GF-D8 (cell line): Measurements from ENCODE around the gene GNLY.

Experiments used
- DNase-seq: peaks from one replicate; lab custom pipeline; 2025; lab: John Stamatoyannopoulos, UW

Gene GNLY

DNA sequence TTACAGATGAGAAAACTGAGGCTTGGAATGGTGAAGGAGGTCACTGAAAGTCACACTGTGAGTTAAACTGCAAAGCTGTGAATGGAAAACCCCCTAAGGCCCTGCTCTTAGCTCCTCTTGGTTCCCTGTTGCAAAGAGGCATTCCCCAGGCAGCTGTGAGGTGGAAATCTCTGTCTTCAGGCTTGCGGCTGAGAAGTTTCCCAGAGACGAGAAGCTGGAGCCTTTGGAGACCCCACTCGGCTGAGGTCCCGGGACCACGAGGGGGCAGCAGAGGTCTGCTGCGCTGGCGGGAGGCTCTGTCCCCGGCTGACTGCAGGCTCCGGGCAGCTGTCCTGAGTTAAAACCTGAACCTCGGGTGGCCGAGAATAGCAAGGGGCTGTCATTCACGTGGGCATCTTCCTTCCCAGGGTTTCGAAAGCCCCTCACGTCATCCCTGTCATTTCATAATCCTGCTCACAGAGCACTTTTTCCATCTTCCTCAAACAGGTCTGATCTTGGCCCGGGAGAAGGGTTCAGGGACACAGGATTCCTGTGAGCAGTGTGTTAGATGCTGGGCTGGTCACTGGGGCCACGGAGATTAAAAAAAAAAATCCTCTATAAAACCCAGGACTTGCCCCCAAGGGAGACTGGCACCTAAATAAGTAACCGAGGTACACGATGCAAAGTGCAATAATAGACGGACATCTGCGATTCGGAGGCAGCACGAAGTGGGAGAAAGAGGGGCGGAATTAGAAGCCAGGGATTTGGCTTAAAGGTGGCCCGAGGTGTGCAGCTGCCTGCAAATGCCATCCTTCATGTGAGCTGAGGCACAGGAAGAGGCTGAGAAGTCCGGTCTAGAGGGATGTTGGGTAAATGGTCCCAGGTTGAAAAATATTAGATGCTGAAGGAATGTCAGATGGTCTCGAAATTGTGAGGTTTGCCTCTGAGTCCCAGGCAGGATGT lies 35.0 kb downstream of the GNLY start:
- DNase-seq = peak; percentile 9

DNA sequence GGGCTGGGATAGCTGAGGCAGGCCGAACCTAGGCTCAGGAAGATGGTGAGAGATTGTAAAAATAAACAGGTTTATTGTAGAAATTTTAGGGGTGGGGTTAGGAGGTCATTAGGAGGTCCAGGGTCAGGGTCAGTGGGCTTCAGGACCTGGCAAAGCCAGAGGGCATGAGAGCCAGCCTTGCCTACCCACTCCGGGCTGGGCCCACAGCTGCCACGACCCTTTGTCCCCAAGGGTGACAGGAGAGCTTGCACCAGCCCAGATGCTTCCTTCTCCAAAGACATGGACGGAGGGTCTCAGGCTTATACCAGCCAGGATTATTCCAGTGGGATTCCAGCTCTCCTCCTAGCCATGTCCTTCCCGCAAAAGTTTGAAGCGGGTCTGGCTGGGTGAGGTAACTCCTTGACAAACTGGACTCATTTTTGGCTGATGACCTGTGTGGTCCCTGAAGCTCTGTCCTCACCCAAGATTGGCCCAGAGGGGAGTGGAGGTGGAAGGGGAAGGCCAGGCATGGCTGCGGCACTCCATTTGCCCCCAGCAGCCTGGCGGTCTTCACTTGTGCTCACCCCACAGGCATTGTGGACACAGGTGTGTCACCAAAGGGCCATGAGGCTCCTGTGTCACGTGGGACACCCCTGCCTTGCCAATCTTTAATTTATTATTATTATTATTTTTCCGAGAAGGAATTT lies 35.8 kb downstream of the GNLY start:
- no peak for DNase-seq

DNA sequence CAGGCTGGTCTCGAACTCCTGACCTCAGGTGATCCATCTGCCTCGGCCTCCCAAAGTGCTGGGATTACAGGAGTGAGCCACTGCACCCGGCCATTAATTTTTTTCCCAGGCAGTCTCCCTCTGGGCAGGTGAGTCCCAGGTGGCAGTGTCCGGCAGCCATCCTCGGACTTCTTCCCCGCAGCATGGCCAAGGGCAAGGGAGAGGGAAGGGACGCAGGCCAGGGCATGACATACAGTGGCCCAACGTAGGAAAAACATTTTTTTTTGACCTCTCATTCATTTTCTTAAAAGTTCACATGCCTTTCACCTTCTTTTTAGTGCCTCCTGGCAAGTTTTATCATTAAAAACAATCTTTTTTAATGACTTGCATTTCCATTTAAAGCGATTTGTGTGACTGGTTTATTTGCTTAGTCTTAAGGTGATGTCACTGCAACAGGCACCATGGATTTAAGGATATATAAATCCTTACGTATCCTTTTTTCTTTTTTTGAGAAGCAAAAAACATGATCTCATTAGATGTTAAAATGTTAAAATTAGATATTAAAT lies 36.6 kb downstream of the GNLY start:
- no peak for DNase-seq

DNA sequence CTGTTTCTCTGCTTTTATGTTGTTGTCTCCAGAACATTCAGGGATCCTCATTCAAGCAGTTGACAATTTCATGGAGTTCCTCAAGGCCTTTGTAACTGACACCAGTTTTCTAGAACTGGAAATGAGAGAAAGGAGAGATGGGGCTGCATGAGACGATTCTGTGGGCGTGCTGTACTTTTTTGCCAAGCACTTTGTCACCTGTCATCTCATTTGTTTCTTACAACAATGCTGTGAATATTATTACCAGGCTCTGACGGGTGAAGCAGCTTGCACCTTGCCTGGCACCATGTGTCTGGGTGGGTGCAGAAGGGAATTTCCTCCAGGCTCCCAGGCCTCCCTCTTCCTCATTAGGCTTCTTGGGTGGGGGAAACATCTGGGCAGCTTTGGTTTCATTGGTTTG lies 37.4 kb downstream of the GNLY start:
- no peak for DNase-seq

DNA sequence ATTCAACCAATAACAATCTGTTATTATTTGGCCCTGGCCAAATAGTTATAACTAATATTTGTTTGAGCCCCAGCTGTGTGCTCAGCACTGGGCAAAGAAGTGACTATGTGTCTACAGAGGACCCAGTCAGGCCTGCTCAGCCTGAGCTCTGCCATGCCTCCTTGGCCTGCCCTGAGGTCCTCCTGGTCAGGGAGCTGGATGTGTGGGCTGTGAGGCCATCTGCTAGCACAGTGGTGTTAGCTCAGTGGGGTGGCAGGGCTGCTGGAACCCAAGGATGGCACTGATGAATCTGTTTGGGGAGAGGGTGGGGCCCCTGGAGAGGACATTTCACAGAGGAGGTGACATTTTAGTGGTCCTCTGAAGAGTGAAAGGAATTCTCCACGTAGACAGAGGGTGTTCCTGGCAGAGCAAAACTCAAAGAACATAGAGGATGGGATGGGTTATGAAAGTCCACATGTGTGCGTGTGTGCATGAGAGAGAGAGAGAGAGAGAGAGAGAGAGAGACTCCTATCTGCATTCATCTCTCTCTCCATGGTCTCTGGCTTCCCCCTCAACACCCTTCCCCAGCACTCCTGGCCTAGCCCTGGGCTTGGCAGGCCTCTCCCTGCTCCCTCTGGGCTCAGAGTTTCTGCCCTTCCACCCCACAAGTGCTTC lies 38.4 kb downstream of the GNLY start:
- DNase-seq = no peak

DNA sequence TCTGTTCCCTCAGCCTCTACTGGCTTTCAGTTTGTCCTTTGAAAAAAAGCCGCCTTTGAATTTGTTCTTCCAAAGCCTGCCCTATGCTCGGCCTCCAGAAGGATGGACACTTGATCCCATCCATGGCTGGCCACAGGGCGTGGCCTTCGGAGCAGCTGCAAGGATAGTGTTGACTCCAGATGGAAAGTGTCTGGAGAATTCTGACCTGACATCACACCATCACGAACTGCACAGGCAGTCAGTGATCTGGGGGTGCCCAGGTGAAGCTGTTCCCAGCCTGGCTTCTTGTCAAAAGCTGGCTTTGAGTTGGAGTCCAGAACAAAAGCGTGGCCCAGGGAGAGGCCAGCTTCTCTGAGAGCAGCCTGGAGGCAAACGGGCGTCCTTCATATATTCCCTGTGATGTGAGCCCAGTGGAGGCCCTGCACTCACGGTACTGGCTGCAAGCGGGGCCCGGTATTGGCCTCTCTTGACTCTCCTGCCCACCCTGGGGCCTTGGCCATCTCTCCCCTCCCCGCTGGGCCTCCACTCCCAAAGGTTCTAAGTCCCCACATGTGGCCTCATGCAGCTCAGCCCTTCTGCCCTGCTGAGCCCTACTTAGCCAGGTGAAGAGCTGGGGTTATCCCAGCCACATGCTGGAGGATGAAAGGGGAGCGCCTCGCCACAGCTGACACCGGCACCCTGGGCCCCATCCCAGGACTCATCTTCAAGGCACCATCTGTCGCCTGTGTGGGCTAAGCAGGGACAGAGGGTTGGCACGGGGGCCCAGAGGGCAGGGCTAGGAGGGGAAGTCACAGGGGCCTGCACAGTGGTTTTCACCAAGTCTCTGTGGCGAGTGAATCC lies 39.2 kb downstream of the GNLY start:
- no peak for DNase-seq

DNA sequence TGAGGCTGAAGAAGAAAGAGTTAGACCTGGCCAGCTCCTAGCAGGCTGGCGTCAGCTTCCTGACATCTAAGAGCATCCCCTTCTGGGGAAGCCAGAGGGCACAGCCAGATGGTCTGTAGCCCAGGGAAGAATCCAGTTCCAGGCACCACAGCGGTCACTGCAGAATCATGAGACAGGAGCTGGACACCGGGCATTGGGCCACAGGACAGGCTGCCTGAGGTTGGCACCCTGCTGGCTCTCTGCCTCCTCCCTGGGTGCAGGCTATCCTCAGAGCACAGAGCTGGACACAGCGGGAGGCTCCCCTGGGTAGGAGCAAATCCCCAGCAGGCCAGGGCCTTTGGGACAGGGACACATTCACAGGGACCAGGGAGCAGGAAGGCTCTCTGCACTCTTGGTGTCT lies 39.9 kb downstream of the GNLY start:
- no peak for DNase-seq

DNA sequence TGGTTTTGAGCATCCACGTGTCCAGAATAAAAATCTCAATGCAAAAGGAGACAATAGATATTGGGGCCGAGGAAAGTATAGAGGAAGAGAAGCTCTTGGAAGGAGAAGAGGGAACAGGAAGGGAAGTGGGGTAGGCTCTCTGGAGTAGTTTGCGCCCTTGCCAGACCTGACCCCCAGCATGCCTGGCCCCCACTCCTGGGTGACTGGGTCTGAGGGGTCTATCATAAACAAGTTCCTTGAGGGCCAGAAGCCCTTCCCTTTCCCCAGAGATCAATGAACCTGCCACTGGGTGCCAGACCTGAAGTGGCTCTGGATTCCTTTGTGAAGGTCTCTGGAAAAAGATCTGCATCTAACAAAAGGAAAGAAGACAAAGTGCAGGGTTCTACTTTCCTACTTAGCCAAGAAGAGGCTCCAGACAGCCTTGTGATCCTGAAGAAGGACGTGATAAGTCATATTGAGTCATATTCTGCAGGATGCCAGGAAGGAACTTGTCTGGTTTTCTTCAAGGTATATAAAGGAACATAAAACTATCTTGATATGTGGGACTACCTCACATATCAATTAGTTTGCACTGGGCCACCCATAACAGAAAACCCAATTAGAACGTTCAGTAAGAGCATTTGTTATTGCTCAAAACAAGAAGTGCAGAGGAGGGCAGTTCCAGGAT lies 40.9 kb downstream of the GNLY start:
- no peak for DNase-seq

DNA sequence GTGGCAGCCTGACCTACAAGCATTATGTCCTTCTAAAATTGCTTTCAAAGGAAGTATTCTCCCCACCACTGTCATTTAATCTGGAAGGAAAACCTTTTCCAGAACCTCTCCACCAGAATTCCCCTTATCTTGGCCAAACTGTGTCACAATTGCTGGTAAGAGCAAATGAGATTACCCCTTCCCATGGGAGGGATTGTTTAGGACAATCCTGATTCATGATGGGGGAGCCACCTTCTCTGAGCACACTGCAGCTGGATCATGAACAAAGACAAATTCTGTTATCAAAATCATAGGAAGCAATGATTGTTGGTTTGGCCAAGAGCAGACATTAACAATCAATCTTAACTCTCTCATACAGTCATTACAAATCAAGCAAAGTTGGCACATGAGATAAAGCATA lies 41.5 kb downstream of the GNLY start:
- no peak for DNase-seq

DNA sequence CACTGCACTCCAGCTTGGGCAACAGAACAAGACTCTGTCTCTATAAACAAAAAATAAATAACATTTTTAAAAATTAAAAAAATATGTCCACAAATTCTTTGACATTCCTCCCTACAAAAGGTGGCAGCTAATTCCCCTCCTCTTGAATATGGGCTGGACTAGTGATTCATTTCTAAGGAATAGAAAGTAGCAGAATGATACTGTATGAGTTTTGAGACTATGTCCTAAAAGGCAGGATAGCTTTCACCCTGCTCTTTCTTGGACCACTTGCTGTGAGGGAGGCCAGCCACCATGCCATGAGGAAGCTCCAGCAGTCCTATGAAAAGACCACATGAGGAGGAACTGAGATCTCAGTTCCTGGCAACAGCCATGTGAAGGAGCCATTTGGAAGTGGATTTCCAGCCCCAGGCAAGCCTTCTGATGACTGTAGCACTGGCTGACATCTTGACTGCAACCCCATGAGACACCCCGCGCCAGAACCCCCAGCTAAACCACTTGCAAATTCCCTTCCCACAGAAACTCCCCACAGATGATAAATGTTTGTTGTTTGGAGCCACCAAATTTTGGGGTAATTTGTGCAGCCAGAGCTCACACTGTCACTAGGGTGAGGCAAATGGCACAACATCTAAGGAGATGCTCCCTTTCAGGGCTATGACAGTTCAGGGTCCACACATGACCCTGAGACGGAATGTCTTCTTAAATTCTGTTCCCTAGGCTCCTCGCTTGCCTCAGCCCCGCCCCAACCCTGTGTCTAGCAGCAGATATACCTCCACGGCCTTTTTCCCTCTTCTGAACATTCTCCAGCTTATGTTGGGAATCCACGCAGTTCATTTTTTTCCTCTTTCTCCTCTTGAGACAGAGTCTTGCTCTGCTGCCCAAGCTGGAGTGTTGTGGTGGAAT lies 42.5 kb downstream of the GNLY start:
- no peak for DNase-seq

DNA sequence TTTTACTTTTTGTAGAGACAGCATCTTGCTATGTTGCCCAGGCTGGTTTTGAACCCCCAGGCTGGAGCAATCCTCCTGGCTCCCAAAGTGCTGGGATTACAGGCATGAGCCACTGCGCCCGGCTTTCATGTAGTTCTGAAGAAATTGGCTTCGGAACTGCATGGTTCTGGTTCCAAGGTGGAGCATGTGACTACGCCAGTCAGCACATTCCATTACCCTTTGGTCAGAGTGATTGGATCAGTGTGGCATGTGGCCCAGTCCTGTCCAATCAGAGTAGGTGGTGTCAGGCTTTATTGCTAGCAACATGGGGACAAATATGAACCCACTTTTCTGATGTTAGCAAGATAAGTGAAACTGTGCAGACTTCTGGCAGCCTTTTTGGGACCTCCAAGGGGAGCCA lies 43.3 kb downstream of the GNLY start:
- no peak for DNase-seq

DNA sequence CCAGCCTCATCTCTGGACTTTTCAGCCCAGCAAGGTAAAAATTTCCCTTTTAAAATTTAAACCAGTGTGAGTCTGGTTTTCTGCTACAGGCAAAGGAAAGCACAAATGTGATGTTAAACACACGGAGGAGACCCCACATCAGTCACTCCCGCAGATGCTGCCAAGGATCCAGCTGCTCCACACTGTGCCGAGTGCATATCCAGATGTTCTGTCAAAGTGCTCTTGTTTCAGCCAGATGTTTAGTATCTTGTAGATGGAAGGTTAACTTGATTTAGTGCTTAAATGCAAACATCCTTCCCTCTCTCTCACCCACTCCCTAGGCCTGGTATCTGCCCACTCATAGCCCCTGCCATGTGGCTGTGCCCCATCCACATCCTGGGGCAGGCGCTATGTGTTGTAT lies 43.8 kb downstream of the GNLY start:
- DNase-seq = no peak

DNA sequence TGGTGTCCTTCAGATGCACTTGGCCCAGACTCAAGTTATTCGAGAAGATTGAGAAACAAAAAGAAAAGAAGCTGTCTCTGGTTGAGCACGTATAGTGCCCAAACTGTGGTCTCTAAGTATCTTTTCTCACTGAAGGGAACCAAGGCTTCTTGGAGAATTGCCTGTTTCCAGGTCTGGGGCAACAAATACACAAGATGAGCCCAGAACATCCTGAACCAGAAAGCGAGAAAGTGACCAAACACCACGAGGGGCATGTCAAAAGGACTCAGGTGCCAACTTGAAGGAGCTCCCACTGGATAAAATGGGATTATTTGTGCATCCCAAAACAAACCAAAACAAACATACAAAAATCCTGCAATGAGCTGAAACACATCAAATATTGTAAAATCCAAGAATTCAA lies 46.0 kb downstream of the GNLY start:
- DNase-seq = no peak

DNA sequence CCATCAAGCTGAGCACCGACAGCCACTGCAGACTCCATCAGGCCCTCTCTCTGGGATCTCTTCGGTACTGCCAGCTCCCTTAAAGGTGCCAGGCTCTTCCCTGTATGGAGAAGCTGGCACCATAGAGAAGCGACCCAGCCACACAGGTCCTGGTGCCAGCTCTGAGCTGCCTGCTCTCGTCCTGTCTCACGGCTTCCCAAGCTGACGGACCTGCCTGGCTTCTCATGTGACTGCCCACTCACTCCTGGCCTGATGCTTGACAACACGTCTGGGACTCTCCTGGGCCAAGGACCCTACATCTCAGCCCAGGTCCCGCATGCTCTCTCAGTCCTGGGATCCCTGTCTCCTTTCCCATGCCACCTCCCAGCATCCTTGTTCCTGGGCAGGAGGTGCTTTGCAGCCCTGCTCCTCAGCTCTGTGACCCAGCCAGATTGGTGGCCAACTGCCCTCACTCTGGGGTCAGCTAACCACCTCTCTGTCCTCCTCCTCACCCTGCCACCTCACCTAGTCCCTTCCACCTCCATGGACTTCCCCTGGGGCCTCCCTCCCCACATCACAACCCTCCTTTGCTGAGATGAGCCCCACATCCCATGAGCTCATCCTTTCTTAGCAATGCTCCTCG lies 47.2 kb downstream of the GNLY start:
- no peak for DNase-seq

DNA sequence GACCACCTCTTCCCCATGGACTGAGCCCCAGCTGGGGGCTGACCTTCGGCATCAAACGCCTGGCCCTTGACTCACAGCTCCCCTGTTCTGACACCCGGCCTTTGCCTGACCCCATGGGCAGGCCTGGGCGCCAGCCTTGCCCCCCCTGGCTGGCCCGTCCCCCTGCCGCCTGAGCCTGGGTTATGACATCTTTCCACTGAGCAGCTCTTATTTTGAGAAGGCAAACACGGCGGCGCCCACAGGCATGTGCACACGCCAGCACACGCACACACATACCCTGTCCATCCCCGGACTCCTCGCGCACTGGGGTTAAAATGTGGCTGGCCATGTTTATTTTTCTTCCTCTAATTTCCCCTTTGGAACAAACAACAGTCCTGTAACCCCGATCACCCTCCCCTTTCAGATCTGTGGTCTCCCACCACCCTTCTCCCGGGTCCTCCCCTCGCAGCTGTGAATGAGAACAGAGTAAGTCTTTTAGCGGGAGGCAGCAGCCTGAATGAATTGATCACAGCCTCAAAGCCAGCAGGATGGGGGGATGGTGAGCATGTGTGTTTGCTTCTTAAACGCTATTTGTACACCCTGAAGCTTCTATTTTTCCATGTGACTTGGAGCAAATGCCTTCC lies 47.8 kb downstream of the GNLY start:
- no peak for DNase-seq

DNA sequence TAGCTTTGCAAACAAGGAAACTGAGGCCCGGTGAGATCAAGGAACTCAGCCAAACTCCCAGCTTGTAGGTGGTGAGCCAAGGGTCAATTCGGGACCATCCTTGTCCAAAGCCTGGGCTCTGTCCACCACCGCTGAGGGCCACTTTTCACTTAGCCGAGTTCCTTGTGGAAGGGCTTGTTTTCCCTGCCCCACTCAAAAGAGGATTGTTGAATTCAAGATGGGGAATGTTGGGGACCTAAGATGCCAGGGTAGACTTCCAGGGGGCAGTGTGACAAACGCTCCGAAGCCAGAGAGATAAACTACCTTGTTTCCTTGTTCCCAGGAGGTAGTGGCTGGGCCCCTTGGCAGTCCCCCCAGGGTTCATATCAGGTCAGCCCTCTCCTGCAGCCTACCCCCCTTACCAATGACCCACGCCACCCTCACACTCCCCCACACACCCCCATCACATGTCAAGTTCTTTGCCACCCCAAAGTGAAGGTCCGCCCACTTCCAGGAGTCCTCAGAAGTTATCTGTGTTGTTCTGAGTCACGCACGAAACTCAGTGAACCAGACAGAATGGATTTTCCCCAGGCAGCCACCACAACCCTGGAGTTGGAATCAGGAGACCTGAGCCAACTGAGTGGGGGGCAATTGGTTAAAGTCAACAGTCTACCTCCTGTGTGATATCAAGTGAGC lies 49.3 kb downstream of the GNLY start:
- no peak for DNase-seq

DNA sequence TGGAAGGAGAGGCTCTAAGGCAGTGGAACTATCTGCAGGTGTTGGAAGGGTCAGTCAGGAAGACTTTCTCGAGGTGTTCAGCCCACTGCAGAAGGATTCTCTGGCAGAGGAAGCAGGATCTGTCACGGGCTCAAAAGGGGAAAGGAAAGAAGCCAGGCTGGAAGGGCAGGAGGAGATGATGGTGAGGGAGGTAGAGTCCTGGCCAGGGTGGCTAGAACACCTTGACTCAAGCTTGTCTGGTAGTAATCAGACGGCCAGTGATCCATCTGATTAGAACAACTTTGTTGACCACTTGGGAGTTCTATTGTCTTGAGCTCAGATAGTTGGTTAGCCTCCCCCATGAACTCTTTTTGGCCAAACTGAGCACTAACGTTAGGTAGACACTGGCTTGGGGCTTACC lies 49.9 kb downstream of the GNLY start:
- no peak for DNase-seq

DNA sequence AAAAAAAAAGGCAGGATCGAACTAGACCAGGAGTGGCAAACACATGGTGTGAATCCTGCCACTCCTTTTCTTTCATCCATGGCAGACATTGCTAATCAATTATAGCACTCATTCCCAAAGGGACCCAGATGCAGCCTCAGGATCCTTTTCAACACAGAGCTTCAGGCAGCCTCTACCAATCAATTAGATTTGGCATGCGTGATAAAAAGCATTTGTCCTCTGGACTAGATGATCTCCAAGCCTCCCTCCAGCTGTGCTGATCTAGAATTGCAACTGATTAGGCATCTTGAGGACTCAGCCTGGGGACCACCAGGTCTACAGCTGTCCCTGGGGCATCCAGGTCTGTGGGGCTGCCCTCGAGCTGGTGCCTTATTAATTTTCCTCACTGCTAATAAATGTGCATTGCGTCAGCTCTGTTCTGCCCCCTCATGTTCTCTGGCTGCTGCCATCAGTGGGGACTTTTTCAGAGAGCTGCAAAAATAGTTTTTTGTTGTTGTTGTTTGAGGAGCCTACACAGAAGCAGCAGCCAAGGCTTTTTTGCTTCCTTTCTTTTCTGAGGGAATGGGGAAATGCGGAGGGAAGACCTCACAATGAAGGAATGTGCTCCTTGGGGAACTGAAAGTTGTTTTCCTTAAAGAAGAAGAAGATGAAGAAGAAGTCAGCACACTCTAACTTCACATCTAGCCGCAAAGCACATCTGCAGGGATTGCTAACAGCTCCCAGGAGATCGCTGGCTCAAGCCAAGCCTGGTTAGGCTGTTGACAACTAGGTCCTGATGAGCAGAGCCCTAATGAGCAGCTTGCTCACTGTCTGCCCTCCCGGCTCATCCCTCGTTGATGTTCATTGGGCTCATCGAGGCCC lies 50.8 kb downstream of the GNLY start:
- no peak for DNase-seq
